HCT116 (cell line): ENCODE measurements around the gene IQCN.

Experiments
- POLR2A ChIP-seq: IDR thresholded peaks from 2 replicates; pipeline ENCODE4 v1.7.0; 2011; ENCODE audit warnings: borderline replicate concordance; ENCODE audit not compliant: insufficient read depth, insufficient read length; ENCODE audit errors: extremely low read depth
- TF ChIP-seq, protein P1 (sequence below), 3 experiments: fragments of 200-600 bp in 1 of 3; sonication (generic) in 1 of 3; IDR thresholded peaks in 2 of 3; conservative IDR thresholded peaks in 1 of 3; 2 replicates each; pipeline ENCODE4 v1.5.1; 2012 to 2017; ENCODE audit warnings: low read depth in 2 of 3, low read length in 2 of 3, antibody characterized with exemption in 1 of 3, borderline replicate concordance in 1 of 3, control low read depth in 1 of 3, mild to moderate bottlenecking in 1 of 3, mixed read lengths in 1 of 3, mixed run types in 1 of 3, moderate library complexity in 1 of 3; ENCODE audit not compliant: insufficient read depth in 1 of 3
- TF ChIP-seq, protein P2 (sequence below): IDR thresholded peaks from 2 replicates; pipeline ENCODE4 v1.6.1; 2012; ENCODE audit warnings: low read depth

DNA sequence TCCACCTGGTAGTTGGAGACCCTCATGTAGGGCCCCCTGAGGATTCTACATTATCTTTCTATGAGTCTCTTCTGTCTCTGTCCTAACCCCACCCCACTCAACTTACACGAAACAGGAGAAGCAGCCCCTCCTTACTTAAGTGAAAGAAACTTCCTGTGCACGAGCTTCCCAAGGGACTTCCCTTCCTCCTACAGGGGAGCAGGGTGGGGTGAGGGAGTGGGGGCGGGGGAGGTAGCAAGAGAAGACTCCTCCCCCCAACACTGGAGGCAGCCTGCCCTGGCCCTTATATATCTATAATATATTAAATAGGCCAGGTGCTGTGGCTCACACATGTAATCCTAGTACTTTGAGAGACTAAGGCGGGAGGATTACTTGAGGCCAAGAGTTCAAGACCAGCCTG is 42.5 kb downstream of the IQCN start:
- TF ChIP-seq, protein P1, sequence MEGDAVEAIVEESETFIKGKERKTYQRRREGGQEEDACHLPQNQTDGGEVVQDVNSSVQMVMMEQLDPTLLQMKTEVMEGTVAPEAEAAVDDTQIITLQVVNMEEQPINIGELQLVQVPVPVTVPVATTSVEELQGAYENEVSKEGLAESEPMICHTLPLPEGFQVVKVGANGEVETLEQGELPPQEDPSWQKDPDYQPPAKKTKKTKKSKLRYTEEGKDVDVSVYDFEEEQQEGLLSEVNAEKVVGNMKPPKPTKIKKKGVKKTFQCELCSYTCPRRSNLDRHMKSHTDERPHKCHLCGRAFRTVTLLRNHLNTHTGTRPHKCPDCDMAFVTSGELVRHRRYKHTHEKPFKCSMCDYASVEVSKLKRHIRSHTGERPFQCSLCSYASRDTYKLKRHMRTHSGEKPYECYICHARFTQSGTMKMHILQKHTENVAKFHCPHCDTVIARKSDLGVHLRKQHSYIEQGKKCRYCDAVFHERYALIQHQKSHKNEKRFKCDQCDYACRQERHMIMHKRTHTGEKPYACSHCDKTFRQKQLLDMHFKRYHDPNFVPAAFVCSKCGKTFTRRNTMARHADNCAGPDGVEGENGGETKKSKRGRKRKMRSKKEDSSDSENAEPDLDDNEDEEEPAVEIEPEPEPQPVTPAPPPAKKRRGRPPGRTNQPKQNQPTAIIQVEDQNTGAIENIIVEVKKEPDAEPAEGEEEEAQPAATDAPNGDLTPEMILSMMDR (IDR thresholded peaks at IDR 0.05 in 2 of 3, conservative IDR thresholded peaks at IDR 0.05 in 1 of 3; ENCODE audit: borderline replicate concordance in 1 of 3, insufficient read depth in 1 of 3, low read depth in 2 of 3, low read length in 2 of 3) = no peak
- TF ChIP-seq, protein P2, sequence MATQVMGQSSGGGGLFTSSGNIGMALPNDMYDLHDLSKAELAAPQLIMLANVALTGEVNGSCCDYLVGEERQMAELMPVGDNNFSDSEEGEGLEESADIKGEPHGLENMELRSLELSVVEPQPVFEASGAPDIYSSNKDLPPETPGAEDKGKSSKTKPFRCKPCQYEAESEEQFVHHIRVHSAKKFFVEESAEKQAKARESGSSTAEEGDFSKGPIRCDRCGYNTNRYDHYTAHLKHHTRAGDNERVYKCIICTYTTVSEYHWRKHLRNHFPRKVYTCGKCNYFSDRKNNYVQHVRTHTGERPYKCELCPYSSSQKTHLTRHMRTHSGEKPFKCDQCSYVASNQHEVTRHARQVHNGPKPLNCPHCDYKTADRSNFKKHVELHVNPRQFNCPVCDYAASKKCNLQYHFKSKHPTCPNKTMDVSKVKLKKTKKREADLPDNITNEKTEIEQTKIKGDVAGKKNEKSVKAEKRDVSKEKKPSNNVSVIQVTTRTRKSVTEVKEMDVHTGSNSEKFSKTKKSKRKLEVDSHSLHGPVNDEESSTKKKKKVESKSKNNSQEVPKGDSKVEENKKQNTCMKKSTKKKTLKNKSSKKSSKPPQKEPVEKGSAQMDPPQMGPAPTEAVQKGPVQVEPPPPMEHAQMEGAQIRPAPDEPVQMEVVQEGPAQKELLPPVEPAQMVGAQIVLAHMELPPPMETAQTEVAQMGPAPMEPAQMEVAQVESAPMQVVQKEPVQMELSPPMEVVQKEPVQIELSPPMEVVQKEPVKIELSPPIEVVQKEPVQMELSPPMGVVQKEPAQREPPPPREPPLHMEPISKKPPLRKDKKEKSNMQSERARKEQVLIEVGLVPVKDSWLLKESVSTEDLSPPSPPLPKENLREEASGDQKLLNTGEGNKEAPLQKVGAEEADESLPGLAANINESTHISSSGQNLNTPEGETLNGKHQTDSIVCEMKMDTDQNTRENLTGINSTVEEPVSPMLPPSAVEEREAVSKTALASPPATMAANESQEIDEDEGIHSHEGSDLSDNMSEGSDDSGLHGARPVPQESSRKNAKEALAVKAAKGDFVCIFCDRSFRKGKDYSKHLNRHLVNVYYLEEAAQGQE = no peak
- no peak for TF ChIP-seq POLR2A
